SIG-M5 treated with dmso at 0.1 percent for 504 hours (cell line): ENCODE measurements around the gene SCNN1B.

Experiments
- DNase-seq: peaks from one replicate; lab custom pipeline; 2025; ENCODE audit not compliant: unreplicated experiment; lab: John Stamatoyannopoulos, UW

SCNN1B gene

DNA sequence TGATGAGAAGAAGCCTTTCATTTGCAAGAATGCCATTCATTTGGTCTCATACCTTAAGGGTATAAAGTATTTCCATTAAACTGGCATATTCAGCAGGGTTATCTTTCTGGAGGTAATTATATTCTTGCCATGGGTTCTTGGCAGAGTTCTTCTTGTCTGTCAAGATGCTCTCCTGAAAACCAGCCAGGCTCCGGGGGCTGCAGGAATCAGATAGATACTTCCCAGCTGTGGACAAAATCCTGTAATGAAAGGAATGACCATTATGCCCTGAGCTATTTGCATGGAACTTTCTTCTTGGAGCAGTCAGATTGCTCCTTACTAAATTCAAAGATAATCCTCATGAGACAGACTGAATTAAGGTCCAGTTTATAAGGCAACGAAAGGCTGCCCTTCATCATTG is 103.9 kb downstream of the SCNN1B start:
- DNase-seq: no peak

- DNase-seq: no peak
Measured at GRCh38 chr16:23406546-23407240, 104.6 kb downstream of the SCNN1B start.

- DNase-seq: no peak
Measured at GRCh38 chr16:23407436-23408127, 105.5 kb downstream of the SCNN1B start.

GRCh38 chr16:23408242-23408822 is 106.2 kb downstream of the SCNN1B start:
- DNase-seq: no peak

DNA sequence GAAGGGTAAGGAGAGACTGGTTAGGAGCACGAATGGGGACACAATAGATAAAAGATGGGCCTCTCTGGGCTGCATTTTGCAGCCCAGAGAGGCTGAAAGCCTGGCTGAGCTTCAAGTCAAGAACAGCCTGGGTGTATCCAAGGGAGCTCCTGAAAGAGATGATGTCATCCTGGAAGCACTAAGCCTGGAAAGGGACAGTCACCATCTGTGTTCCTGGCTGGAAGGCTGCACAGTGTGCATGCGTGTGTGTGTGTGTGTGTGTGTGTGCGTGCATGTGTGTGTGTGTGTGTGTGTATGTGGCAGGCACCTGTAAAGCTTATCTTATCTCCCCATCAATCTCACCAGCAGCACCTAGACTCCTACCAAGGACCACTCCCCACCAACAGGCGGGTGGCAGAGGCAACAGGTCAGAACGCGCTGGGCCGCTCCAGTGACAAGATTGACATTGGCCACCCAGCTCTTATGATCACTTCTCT is 106.8 kb downstream of the SCNN1B start:
- DNase-seq: no peak

DNA sequence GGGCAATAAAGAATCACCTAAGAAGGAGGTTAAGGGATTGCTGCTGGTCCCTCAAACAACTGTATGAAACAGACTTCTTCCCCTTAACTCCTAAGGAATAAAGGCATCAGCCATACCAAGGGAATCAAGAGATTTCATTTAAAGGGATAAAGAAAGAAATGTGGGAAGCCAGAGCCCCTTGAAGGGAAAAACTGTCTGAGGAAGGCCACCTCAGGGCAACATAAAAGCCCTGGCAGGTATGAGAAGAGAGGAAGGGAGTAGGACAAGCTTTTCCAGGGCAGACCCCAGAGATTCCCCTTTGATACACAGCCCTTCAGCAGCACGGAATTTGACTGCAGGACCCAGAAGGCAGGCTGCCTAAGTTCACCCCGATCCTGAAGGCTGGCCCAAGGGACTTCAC is 107.4 kb downstream of the SCNN1B start:
- no peak for DNase-seq

- DNase-seq: no peak
Measured at GRCh38 chr16:23410176-23410575, 108.1 kb downstream of the SCNN1B start.

GRCh38 chr16:23414731-23415130 is 112.6 kb downstream of the SCNN1B start:
- no peak for DNase-seq

DNA sequence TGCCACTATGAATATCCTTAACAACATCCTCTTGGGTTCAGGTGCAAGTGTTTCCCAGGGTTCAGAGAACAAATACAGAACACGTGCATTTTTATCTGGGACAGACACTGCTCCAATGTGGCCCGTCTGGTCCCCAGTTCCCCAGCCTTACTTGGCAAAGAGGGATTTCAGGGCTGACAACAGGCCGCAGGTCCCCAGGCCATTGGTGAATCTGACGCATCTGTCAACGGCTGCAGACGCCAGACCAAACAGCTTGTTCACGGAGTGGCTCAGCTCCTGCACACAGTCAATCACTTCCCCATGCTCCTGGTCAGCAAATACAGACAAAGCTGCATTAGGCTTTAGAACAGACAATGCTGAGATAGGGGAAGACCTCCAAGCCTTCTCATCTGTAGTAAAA is 114.7 kb downstream of the SCNN1B start:
- no peak for DNase-seq

GRCh38 chr16:23420011-23420410 is 117.9 kb downstream of the SCNN1B start:
- no peak for DNase-seq

DNA sequence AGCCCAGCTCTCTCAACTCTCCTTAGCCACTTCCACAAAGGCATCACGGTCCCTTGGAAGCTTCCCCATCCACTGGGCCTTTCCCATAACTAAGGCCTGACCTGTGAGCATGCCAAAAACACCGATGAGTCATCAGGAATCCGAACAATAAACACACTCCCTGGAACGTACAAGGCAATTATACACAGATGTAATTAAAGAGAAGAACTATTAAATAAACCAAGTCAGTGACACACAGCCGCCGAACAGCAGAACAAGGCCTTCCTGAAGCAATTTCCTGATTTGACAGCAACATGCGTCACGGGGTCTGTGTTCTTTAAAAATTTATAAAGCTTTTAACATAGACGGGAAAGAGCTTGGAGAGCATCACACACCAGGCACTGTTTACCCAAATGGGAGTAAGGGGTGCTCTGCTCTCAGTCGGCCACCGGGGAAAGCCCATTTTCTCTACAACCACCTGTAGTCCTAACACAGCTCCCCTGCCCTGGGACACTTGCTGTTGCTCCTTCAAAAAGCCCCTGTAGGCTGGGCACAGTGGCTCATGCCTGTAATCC is 121.5 kb downstream of the SCNN1B start:
- DNase-seq: no peak

GRCh38 chr16:23424292-23424958 is 122.3 kb downstream of the SCNN1B start:
- DNase-seq: no peak

DNA sequence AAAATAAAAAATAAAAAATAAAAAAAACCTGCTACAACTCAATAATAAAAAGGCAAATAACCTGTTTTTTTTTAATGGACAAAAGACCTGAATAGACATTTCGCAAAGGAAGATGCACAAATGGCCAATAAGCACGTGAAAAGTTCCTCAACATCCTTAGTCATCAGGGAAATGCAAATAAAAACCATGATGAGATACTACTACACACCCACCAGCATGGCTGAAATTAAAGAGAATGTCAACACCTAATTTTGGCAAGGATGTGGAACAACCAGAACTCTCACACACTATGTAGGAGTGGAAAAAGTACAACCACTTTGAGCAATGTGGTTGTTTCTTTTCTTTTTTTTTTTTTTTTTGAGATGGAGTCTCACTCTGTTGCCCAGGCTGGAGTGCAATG is 126.2 kb downstream of the SCNN1B start:
- DNase-seq: no peak
